Activated CD8-positive, alpha-beta memory T cell treated with anti-CD3 and anti-CD28 coated beads for 24 hours (primary cell): ENCODE measurements around the gene ECHS1.
"Not testable (repeated sequence)": the region's sequence is repeated elsewhere in the genome, so short reads cannot be mapped to it uniquely, and the experiment has no call there.

Source experiments
- DNase-seq: peaks from one replicate; pipeline ENCODE4 v3.0.0-alpha.2; 2020

The ECHS1 gene

GRCh38 chr10:133397938-133398337, 24.8 kb upstream of the ECHS1 start:
- peak; percentile 38 for DNase-seq

GRCh38 chr10:133396035-133396624, 23.0 kb upstream of the ECHS1 start:
- peak; percentile 53 for DNase-seq

GRCh38 chr10:133394801-133395221, 21.7 kb upstream of the ECHS1 start:
- DNase-seq = peak; percentile 64

- DNase-seq = peak; percentile 98
Observed at GRCh38 chr10:133394064-133394663, 21.0 kb upstream of the ECHS1 start, which contains the start of gene MTG1. TSS of gene MTG1 (plus strand) at chr10:133394157. CDS start at chr10:133394221, 64 bp downstream.

- DNase-seq = peak; percentile 55
Observed at GRCh38 chr10:133393401-133394063, 20.4 kb upstream of the ECHS1 start.

- DNase-seq = peak; percentile 61
Observed at GRCh38 chr10:133391761-133392518, 18.8 kb upstream of the ECHS1 start.

GRCh38 chr10:133391249-133391635, 18.1 kb upstream of the ECHS1 start:
- no peak for DNase-seq

GRCh38 chr10:133390597-133391248, 17.6 kb upstream of the ECHS1 start:
- DNase-seq = peak; percentile 66

GRCh38 chr10:133388973-133389818, 16.0 kb upstream of the ECHS1 start:
- DNase-seq = peak; percentile 68

- DNase-seq = peak; percentile 57
Observed at GRCh38 chr10:133388236-133388972, 15.2 kb upstream of the ECHS1 start.

GRCh38 chr10:133386951-133387350, 13.8 kb upstream of the ECHS1 start:
- not testable (repeated sequence) for DNase-seq

GRCh38 chr10:133385214-133385613, 12.1 kb upstream of the ECHS1 start:
- no peak for DNase-seq

GRCh38 chr10:133384071-133384470, 10.9 kb upstream of the ECHS1 start:
- DNase-seq = no peak

GRCh38 chr10:133383551-133383950, 10.4 kb upstream of the ECHS1 start:
- no peak for DNase-seq

- DNase-seq = no peak
Observed at GRCh38 chr10:133381036-133381435, 7.9 kb upstream of the ECHS1 start.

GRCh38 chr10:133379801-133380666, 6.9 kb upstream of the ECHS1 start:
- no peak for DNase-seq

- DNase-seq = peak; percentile 88
Observed at GRCh38 chr10:133379152-133379800, 6.1 kb upstream of the ECHS1 start, which contains the start of gene PAOX. TSS of gene PAOX (plus strand) at chr10:133379262. CDS start at chr10:133379317, 55 bp downstream.

GRCh38 chr10:133378251-133379096, 5.3 kb upstream of the ECHS1 start:
- DNase-seq = peak; percentile 85
